ENCODE data around the gene TSPAN2. TPM values are rescaled to one million over a fixed set of nuclear protein-coding genes. Genes with fewer than 3 reads are reported as not detected.

Gene TSPAN2
- polyA plus RNA-seq, 1 experiment, result 4.0 TPM

GRCh38 chr1:115012006-115012405 lies 77.3 kb downstream of the TSPAN2 start:
- H3K9me3 ChIP-seq (ENCODE audit: control insufficient read depth, insufficient read depth, low read length), result no peaks in the 10 kb centered on the region
- no peak overlapping the region for H3K27ac ChIP-seq (ENCODE audit: low read depth, low read length)
- POLR2A ChIA-PET, result no interaction called here
- CTCF ChIA-PET, result no interaction called here
- no peaks in the 10 kb centered on the region for H3K27me3 ChIP-seq (ENCODE audit: control insufficient read depth, insufficient read depth, low read length)
- no peak for TF ChIP-seq CTCF (IDR thresholded peaks at IDR 0.05; ENCODE audit: low read depth, low read length)
- H3K4me3 ChIP-seq (ENCODE audit: low read depth, low read length), result no peak overlapping the region
- no peak for DNase-seq (ENCODE audit: low read depth, low spot score)

- Histone ChIP-seq H3K9me3 (ENCODE audit: control insufficient read depth, insufficient read depth, low read length) (no peaks in the 10 kb centered on the region), H3K27ac (ENCODE audit: low read depth, low read length) (no peak overlapping the region), H3K4me3 (ENCODE audit: low read depth, low read length) (no peak overlapping the region), H3K27me3 (ENCODE audit: control insufficient read depth, insufficient read depth, low read length) (no peaks in the 10 kb centered on the region)
- no peak for TF ChIP-seq CTCF (IDR thresholded peaks at IDR 0.05; ENCODE audit: low read depth, low read length)
- CTCF ChIA-PET, result no interaction called here
- DNase-seq (ENCODE audit: low read depth, low spot score), result no peak
- POLR2A ChIA-PET, result no interaction called here
These were observed 83.1 kb downstream of the TSPAN2 start for GRCh38 chr1:115006191-115006590.

Other genes with a start within 250 kb of the TSPAN2 start
- gene SYCP1, start 234.6 kb downstream of the TSPAN2 start, polyA plus RNA-seq (2011; rRNA removed), result not detected in 2 replicates
- gene TSHB, start 59.7 kb downstream of the TSPAN2 start, polyA plus RNA-seq (2011; rRNA removed), result not detected in 2 replicates
- gene NGF, start 248.7 kb upstream of the TSPAN2 start, polyA plus RNA-seq (2011; rRNA removed), result 6.7 and 7.3 TPM in 2 replicates

All from AG04450 (cell line).